AG04449 (cell line): ENCODE results near the gene CRTC1.

ENCODE experiments used
- CTCF ChIA-PET: fragments of 350-600 bp; formaldehyde crosslinking; extraction: SDS; loops from one replicate; lab custom pipeline; 2021; ENCODE audit warnings: antibody characterized with exemption; lab: Yijun Ruan, JAX
- POLR2A ChIA-PET: fragments of 400-600, 350-600 bp; formaldehyde crosslinking; extraction: SDS; loops from one replicate; lab custom pipeline; 2020; ENCODE audit warnings: antibody characterized with exemption, inconsistent platforms; lab: Yijun Ruan, JAX
- DNase-seq: peaks from one replicate; pipeline ENCODE4 v3.0.0-alpha.2; 2010; ENCODE audit warnings: low read depth, low spot score
- H3K4me3 ChIP-seq: 2 replicates; pipeline ENCODE4 v1.5.1; 2011; ENCODE audit warnings: low read depth, mild to moderate bottlenecking, control low read depth, low read length
- CTCF ChIP-seq: IDR thresholded peaks from one replicate; pipeline ENCODE4 v1.5.1; 2011; ENCODE audit warnings: mild to moderate bottlenecking, moderate library complexity, low read length, control low read depth, inconsistent platforms; ENCODE audit not compliant: insufficient read depth; ENCODE audit errors: missing control alignments

CRTC1 gene

GRCh38 chr19:18741124-18742121, 57.9 kb downstream of the CRTC1 start:
- TF ChIP-seq CTCF = no peak
- POLR2A ChIA-PET = no interaction called here
- H3K4me3 ChIP-seq = no peak overlapping the region
- no peak for DNase-seq
- CTCF ChIA-PET = interaction anchor here (1.2 kb wide), 1 partner anchor 106 kb away, joined by 4 read pairs; no protein-coding TSS in a partner anchor

GRCh38 chr19:18742324-18742723, 58.8 kb downstream of the CRTC1 start:
- TF ChIP-seq CTCF = no peak
- H3K4me3 ChIP-seq = no peak overlapping the region
- ChIA-PET CTCF (no interaction called here), POLR2A (no interaction called here)
- no peak for DNase-seq

GRCh38 chr19:18742838-18743783, 59.6 kb downstream of the CRTC1 start:
- DNase-seq = no peak
- no peak for TF ChIP-seq CTCF
- POLR2A ChIA-PET = no interaction called here
- CTCF ChIA-PET = no interaction called here
- no peak overlapping the region for H3K4me3 ChIP-seq

GRCh38 chr19:18743784-18744418, 60.4 kb downstream of the CRTC1 start:
- CTCF ChIA-PET = no interaction called here

GRCh38 chr19:18745012-18745735, 61.7 kb downstream of the CRTC1 start:
- POLR2A ChIA-PET = no interaction called here
- CTCF ChIA-PET = no interaction called here
- TF ChIP-seq CTCF = no peak
- DNase-seq = no peak
- no peak overlapping the region for H3K4me3 ChIP-seq

More at GRCh38 chr19:18743784-18744418, 60.4 kb downstream of the CRTC1 start:
- TF ChIP-seq CTCF = no peak
- DNase-seq = no peak
- H3K4me3 ChIP-seq = no peak overlapping the region
- POLR2A ChIA-PET = no interaction called here
